DMS153 (cell line): ENCODE results near the gene RNASET2.

Experiments
- DNase-seq: peaks from one replicate; lab custom pipeline; 2025; lab: John Stamatoyannopoulos, UW

Gene RNASET2, protein sequence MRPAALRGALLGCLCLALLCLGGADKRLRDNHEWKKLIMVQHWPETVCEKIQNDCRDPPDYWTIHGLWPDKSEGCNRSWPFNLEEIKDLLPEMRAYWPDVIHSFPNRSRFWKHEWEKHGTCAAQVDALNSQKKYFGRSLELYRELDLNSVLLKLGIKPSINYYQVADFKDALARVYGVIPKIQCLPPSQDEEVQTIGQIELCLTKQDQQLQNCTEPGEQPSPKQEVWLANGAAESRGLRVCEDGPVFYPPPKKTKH

DNA sequence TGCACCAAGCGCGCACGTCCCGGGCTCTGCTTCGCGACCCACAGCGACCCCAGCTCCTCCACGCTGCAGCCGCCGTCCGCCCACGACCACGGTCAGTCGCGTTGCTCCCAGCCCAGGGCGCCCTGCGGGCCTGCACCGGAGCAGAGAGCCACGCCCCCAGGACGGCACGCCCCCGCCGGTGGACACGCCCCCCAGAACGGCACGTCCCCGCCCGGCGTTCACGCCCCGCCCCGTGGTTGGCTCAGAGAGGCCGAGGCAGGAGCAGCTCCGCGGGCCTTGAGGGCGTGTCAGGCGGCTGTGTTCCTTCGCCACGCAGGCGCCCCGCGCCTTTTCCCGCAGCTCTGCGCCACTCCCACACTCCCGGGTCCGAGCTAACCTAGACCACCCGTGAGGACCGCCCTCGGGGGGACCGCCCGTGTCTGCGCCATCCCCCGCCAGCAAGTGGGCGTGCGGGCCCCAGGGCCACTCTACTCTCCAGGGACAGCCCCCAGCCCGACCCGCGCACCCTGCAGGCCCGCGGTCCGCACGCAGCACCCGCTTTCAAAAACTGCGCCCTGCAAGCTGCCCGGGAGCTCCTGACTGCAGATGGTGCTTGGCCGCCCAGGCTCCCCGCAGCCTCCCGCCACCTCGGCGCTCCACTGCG lies at the start of gene RNASET2:
RNASET2 (minus strand) TSS at position 107 of the 643 bp plus-strand sequence. CDS start 368 bp downstream, outside the sequence.
- DNase-seq = peak; percentile 68

DNA sequence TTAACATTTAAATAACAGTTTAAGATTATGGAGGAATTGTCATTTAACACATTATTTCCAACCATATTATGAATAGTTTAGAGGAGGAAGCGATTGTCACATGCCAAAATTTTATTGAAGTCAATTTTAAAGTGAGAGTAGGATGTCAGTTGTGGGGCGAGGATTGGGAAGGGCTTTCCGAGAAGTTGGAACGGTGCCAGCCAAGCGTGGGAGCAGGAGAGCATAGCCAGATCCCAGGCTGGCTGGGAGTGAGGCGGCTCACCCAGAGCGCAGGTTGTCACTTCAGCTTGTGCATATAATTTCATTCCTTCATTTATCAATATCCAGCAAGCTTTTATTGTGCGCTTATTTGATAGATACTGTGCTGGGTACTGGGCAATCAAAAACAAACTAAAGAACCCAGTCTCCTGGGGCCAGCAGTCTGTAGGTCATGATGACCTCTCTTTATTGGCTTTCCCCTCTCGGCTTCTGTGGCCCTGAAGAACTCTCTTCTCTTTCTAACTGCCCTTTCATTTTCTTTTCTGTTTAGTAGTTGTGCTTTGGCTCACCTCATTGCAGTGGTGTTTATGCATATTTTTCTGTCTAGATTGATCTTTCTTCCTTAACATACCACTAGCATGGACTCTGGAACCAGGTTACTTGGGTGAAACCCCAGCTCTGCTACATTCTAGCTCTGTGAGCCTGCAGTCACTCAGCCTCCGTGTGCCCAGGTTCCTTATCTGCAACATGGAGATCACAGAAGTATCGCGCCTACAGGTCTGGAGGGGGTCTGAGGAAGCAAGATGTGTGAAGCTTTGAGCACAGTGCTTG lies 49.2 kb upstream of the RNASET2 start:
- no peak for DNase-seq

DNA sequence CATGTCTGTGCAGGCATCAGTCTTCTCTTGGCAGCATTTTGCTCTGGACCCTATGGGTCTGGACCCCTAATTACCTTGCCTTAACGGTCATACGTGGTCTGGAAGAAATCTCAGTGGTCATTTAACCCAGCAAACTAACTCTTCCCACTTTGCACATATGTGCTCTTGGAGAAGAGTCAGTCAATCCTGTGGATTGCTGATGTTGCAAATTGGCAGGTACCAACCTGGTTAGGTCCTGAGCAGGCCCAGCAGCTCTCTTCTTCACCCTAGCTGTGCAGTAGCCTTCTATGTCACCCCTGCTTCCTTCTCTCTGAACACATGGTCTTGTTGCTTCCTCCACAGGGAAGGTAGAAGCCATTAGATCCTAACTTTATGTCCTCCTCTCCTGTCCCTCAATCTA lies 44.4 kb upstream of the RNASET2 start:
- DNase-seq = no peak

DNA sequence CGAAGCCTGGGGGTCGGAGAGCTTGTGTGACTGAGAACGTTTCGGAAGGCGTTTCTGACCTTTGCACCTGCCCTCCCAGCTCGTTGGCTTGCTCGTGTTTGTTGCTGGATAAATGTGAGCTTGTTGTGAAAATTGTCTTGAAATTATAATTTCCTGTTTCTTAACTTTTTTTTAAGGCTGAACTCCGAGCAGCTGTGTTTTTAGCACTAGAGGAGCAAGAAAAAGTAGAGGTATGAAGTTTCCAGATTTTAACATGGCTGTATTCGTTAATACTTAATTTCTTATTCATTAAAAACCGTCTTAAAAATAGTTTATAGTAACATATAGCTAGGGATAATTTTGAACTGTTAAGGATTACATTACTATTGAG lies 43.5 kb upstream of the RNASET2 start:
- no peak for DNase-seq

DNA sequence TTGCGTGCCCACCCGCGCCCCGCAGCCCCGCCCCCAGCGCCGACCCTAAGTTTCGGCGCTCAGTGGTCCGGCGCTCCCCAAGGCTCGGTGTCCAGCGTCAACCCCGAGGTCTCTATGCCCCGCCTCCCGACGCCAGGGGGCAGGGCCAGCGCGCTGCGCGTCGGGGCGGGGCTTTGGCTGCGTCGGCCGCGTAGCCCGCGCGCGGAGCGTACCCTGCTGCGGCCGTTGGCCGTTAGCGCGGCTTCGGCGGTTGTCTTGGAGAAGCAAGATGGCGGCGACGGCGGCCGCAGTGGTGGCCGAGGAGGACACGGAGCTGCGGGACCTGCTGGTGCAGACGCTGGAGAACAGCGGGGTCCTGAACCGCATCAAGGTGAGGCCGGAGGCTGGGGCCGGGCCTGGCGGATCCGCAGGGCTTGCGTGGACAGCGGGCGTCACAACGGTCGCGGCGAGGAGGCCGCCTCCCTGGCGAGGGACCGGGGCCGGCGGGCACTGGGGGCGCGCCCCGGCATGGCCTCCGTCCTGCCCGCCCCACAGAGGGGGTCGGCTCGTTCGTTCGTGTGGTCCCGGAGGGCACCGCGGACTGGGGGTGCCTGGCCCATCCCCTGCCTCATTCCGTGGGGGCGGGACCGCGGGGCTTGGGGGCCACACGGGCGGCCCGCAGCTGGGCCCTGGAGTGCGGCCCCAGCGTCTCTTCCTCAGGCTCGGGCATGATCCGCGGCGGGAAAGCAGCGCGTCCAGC lies 43.0 kb upstream of the RNASET2 start, which contains the start of gene CEP43:
CEP43 (plus strand) TSS at position 253 of the 739 bp plus-strand sequence; CDS start at position 269, 16 bp downstream.
- peak; percentile 88 for DNase-seq

DNA sequence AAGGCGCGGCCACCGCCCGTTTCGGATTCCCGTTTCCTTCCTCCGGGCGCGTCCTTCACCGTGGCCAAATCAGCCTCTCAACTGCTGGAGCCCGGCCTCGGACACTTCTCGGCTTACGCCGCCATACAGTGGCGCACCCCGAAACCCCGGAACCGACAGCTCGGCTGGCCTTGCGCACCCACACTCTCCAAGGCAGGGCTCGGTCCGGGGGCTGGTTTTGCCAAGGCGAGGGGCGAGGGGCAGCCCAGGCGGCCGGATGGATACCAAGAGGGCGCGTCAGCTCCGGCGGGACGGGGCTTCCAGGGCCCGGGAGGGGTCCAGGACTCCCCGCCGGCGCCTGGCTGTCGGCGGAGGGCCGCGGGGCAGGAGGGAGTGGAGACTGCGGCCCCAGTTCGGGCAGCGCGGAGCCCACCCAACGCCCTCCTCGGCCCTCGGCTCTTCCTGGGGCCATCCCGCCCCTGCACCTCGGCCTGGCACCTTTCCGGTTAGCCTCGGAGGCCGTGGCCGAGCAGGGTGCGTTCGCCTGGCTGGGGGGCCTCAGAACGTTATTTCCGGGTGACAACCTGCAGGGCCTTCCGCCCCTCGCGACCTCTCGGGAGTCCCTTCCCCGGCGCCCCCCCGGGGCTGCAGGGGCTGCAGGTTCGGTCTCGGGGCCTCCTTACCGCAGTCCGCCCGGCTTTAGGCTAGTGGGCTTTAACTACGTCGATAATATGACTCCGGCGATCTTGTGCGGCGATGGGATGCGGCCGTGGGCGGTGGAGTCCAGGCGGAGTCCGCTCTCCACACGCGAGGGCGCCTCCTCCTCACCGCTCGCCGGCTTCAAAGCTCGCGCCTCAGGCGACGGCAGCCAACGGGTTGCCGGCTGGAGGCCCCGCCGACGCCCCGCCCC lies 42.1 kb upstream of the RNASET2 start:
- DNase-seq = no peak

DNA sequence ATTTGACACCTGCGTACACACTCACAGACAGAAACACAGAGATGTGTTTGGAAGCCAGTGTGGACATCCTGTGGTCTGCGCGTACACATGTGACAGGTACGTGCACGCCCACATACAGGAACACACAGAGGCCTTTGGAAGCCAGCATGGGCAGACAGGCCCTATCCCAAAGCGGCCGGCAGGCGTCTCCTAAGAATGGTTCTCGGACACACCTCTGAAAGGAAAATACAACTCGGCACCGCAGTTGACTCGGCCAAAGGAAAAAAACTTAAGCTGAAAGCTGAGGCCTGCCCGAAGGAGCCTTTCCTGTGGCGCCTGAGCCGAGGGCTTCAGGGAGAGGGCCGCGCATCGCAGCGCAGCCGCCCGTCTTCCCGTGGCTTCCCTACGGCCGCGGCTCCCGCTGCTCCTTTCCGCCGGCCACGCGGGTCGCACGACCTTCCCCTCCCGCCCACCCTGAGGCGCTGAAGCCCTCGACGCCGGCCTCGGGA lies 41.5 kb upstream of the RNASET2 start:
- DNase-seq = peak; percentile 18

DNA sequence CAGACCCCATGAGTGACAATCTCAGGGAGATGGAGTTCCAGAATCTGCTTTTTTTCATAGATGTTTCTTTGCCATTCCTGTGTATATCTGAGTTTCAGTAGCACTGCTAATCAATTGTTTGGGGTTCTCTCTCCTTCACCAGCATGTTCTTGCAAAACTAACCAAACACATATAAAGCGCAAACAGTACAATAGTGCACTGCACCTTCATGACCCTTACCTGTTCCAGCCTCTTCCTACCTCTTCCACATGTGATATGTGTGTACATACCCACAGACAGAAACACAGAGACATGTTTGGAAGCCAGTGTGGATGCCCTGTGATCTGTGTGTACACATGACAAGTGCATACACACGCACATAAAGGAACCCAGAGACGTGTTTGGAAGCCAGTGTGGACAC lies 41.0 kb upstream of the RNASET2 start:
- DNase-seq = no peak

DNA sequence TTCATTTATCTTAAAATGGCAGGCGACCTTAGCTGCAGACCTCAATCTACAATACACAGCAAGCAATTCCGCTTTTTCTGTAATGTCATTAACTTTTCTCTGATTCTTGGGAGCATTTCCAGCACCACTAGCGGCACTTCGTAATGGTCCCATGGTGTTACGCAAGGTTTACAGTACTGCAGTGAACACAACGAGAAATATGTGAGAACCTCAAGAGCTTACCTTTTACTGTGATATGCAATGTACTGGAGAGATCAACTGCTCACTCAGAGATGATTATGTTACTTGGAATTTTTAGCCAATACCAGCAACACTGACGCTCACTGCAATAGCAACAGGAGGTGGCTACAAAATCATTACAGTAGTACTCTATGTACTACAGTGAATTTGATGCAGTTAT lies 40.1 kb upstream of the RNASET2 start:
- DNase-seq = no peak

DNA sequence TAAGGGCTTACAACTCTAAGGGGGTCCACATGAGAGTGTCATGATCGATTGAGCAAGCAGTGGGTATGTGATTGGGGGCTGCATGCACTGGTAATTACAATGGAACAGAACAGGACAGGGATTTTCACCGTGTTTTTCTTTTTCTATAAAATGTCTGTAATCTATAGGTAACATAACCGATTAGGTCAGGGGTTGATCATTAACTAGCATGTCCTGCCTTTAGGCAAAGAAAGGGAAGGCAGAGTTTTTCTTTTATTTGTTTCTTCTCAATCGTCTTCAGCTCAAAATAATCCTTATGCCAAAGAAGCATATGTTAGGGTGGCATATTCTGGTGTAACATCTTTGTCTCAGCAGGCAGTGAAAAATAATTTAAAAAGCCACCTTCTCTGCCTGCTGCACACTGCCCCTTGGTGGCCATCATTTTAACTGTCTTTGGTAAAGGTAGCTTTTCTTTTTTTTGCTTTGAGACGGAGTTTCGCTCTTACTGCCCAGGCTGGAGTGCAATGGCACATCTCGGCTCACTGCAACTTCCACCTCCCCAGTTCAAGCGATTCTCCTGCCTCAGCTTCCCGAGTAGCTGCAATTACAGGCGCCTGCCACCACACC lies 33.2 kb upstream of the RNASET2 start:
- DNase-seq = no peak

DNA sequence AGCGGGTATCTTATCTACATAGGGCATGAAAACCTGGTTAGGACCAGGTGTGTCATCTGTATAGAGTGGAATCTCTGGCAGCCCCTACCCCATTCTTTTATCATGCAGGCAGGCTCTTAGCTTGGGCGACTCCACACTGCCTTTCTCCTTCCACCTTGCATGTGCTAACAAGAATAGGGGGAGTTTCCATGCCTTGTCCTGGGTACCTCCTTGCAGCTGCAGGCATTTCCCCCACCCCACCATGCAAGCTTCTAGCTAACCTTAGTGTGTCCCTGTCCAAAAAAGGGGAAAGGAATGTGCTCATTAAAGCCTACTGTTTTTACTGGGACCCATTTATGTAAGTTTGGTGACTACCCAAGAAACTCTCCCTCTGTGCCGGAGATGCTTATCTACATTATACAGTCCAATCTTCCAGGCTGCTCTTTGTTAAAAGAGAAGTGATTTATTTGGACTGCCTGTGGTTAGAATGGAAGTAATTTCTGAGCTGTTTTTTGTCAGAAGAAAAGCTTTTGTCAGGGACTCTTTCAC lies 32.4 kb upstream of the RNASET2 start:
- no peak for DNase-seq

DNA sequence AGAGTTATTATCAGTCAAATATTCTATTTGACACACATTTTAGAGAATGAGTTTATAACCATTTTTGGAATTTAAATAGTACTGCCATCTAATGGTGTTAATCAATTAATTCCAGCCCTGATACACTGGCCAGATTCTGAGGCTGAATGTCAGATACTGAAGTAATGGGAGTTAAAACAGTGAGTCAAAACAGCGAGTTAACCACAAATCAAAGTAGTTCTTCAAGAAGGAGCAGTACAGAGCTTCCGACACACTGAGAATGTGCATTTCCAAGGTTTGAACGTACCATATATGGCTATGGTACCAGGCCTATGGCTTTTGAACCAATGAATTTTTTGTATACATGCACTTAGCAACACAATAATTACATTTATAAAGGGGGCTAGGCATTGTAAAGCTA lies 31.6 kb upstream of the RNASET2 start:
- DNase-seq = no peak

DNA sequence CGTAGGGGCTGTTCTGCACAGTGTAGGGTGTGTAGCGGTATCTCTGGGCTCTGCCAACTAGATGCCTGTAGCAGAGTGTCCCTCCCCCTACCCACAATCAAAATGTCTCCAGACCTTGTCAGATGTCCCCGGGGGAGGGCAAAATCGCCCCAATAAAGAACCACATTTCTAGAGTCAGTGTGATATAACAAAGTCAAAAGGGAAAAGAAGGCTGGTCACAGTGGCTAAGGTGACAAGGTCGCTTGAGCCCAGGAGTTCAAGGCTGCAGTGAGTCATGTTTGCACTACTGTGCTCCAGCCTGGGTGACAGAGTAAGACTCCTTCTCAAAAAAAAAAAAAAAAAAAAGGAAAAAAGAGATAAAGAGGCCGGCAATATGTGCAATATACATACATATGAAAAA lies 31.1 kb upstream of the RNASET2 start:
- DNase-seq = no peak

DNA sequence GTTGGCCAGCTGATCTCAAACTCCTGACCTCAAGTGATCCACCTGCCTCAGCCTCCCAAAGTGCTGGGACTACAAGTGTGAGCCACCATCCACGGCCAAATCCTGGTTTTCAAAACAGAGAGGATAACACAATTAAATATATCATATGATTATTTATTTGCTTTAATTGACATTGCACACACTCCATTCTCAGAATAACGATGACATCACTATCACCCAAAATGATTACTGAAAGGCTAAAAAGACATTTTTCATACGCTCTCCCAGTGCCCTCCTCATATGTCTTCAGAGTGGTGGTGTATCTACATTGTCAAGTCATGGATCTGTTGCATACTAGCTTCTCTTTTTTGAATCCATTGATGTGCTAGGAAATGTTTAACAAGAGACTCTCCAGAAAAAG lies 24.4 kb upstream of the RNASET2 start:
- DNase-seq = no peak

DNA sequence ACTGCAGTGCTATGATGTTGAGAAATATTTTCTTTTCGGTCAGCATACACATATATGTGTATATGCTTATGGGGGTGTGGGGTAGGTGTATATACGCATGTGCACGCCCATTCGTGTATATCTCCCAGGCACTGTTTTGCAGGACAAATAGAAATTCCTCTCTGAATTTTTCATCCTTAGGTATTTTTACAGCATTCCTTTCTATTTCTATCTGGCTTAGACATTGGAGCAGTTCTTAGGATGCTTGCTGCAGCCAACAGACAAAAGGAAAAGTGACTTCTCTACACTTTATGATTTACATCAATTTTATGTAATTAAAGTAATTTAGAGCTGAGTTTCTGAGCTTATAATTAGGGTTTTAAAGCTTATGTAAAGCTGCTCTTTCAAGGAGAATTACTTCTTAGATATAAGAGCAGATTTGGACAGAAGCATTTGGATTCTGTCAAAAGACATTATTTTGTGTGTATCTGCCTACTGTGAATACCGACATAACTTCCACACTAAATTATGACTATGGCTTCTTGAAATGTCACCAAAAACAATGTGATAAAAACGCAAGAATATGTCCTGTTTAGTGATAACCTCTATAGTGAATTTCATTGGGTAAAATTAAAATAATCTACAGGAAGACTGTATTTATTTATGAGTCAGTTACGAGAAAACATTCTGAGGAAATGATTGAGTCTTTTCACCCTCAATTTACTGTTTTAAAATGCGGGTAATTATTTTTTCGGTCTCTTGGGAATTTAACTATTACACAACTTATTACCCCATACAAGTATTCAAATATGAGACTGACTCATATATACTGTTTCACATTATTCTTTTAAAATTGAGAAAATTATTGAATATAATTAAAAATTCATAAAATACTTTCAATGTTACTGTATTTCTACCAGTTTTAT lies 21.5 kb upstream of the RNASET2 start:
- no peak for DNase-seq

DNA sequence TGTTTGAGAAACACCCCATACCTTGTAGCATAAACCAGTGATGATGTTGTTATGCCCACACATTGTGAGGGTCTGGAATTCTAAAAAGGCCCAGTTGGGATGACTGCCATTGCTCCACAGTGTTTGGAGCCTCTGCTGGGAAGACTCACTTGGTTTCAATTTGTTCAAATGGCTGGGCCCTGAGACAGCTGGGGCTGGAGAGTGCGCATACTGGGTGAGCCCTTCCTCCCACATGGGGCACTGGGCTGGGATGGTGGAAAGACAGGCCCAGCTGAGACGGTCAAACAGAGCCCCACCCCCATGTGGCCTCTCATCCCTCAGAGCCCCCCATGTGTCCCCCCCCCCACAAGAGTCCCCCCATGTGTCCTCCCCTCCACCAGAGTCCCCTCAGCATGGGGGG lies 20.3 kb upstream of the RNASET2 start:
- DNase-seq = no peak

DNA sequence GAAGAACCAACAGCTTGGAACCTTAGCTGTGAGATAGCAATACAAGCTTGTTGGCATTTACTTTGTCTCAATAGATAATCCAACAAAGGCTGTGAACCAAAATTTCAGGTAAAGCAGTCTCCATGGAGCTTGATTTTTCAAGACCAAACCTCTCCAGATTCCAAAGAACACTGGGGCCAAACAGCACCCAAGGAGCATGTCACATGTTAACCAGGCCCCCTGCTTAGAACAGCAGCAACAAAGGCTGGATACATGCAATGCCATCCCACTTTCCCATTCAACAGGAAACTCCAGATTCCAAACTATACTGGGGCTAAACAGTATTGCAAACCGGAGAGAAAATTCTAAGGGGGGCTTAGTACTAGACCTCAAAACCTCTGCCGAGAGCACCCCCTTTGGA lies 15.8 kb upstream of the RNASET2 start:
- DNase-seq = no peak

DNA sequence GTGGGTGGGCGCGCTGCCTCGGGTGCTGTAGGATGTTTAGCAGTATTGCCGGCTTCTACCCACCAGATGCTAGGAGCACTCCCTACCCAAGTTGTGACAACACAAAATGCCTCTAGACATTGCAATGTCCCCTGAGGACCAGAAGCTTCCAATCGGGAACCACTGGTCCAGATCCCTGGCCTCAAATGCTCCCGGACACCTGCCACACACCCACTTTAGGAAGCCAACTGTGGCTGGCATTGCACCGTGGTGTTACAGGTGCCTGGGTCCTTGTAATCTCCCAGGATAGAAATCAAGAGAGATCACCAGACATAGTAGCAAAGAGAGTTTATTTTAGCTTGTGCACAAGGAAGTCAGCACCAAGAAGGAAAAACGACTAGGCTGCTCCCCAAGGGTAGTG lies 14.9 kb upstream of the RNASET2 start:
- DNase-seq = no peak

DNA sequence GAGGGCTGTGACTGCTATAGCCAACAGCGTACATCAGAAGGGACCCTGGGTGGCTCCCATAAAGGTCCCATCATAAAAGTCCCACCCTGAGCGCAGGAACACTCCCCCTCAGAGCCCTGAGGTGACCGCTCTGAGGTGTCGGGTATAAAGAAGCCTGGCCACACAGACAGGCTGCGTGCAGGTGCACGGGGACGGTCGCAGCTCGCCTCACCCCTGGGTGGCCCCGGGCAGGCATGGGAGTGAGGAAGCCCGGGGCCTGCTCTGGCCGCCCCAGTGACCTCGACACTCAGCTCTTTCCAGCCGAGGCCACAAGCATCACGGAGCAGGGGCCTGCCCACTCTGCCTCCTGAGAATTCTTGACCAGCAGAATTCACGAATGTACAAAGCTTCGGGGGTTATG lies 14.4 kb upstream of the RNASET2 start:
- no peak for DNase-seq
